ENCODE measurements around the gene NAP1L1.

NAP1L1 gene

GRCh38 chr12:76083246-76083903 is 1.1 kb downstream of the NAP1L1 start:
- H3K36me3 ChIP-seq (ENCODE audit: control insufficient read depth in 2 of 2, insufficient read depth in 2 of 2, low read length in 2 of 2) = no peaks in the 10 kb centered on the region
- H3K27me3 ChIP-seq (ENCODE audit: control insufficient read depth in 2 of 2, insufficient read depth in 2 of 2, low read length in 2 of 2) = no peaks in the 10 kb centered on the region
- H3K9me3 ChIP-seq (ENCODE audit: control insufficient read depth in 2 of 2, low read length in 2 of 2) = no peaks in the 10 kb centered on the region
- H3K4me3 ChIP-seq (ENCODE audit: low read length in 2 of 2) = peak overlapping the region; percentile 79 to 81
- H3K4me1 ChIP-seq (ENCODE audit: control insufficient read depth in 2 of 2, insufficient read depth in 2 of 2, low read length in 2 of 2) = peaks cover 7 to 13% of the 10 kb centered on the region in 2 donors
- peak overlapping the region; percentile 91 to 94 for H3K27ac ChIP-seq (ENCODE audit: low read depth in 2 of 2, low read length in 2 of 2)
- H3K9ac ChIP-seq (ENCODE audit: low read depth in 1 of 2, low read length in 2 of 2) = peak overlapping the region; percentile 60 to 82

- Histone ChIP-seq H3K4me3 (ENCODE audit: low read length in 2 of 2) (no peak overlapping the region), H3K9me3 (ENCODE audit: control insufficient read depth in 2 of 2, low read length in 2 of 2) (no peaks in the 10 kb centered on the region), H3K4me1 (ENCODE audit: control insufficient read depth in 2 of 2, insufficient read depth in 2 of 2, low read length in 2 of 2) (peaks cover 7 to 13% of the 10 kb centered on the region in 2 donors), H3K9ac (ENCODE audit: low read depth in 1 of 2, low read length in 2 of 2) (no peak overlapping the region), H3K27me3 (ENCODE audit: control insufficient read depth in 2 of 2, insufficient read depth in 2 of 2, low read length in 2 of 2) (no peaks in the 10 kb centered on the region), H3K36me3 (ENCODE audit: control insufficient read depth in 2 of 2, insufficient read depth in 2 of 2, low read length in 2 of 2) (no peaks in the 10 kb centered on the region), H3K27ac (ENCODE audit: low read depth in 2 of 2, low read length in 2 of 2) (no peak overlapping the region)
Measured at GRCh38 chr12:76081909-76082308, 2.6 kb downstream of the NAP1L1 start.

DNA sequence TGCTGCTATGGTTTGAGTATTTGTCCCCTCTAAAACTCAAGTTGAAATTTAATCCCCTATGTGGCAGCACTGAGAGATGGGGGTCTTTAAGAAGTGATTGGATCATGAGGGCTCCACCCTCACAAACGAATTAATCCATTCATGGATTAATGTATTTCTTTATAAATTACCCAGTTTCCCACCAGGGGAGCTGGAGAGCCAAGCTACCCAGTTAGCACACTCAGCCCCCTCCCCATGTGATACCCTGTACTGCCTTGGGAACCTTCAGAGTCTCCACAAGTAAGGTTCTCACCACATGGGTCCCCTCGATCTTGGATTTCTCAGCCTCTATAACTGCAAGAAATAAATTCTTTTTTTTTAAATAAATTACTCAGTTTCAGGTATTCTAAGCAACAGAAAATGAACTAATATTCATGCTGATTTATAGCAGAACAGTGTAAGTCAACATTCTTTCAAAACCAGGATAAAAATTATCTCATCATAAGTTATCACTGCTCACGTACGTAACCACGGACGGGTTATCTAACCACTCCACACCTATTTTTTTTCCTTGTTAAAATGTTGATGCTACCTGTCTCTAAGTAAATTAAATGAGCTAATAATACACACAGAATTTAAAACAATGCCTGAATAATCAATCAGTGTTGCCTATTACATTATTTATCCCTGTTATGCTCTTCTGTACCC is 3.6 kb downstream of the NAP1L1 start:
- Histone ChIP-seq H3K4me3 (ENCODE audit: low read length in 2 of 2) (no peak overlapping the region), H3K9ac (ENCODE audit: low read depth in 1 of 2, low read length in 2 of 2) (no peak overlapping the region)

DNA sequence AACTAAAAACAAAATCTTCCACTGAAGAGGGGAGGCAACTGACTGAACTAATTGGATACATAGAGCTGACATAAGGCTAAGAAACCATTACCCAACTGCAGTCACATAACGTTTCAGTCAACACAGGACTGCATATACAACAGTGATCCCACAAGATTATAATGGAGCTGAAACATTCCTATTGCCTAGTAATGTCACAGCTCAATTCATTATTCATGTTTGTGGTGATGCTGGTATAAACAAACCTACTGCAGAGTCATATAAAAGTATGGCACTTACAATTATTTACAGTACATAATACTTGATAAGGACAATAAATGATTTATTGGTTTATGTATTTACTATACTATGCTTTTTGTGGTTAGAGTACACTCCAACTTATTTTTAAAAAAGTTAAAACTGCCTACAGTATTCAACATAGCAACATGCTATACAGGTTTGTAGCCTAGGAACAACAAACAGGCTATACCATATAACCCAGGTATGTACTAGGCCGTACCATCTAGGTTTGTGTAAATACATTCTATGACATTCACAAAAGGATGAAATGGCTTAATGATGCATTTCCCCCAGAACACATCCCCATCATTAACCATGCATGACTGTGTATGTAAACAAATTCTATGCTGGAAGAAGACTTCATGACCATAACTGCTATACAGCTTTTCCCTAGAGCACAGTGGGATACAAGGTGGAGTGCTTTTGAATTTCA is 4.3 kb downstream of the NAP1L1 start:
- no peak overlapping the region for H3K9ac ChIP-seq (ENCODE audit: low read depth in 1 of 2, low read length in 2 of 2)
- H3K27me3 ChIP-seq (ENCODE audit: control insufficient read depth in 2 of 2, insufficient read depth in 2 of 2, low read length in 2 of 2) = no peaks in the 10 kb centered on the region
- no peak overlapping the region for H3K4me3 ChIP-seq (ENCODE audit: low read length in 2 of 2)
- no peaks in the 10 kb centered on the region for H3K9me3 ChIP-seq (ENCODE audit: control insufficient read depth in 2 of 2, low read length in 2 of 2)
- no peak overlapping the region for H3K27ac ChIP-seq (ENCODE audit: low read depth in 2 of 2, low read length in 2 of 2)
- no peaks in the 10 kb centered on the region for H3K36me3 ChIP-seq (ENCODE audit: control insufficient read depth in 2 of 2, insufficient read depth in 2 of 2, low read length in 2 of 2)
- H3K4me1 ChIP-seq (ENCODE audit: control insufficient read depth in 2 of 2, insufficient read depth in 2 of 2, low read length in 2 of 2) = peaks cover 4 to 9% of the 10 kb centered on the region in 2 donors

More for the DNA sequence above, 3.6 kb downstream of the NAP1L1 start:
- peaks cover 7 to 13% of the 10 kb centered on the region in 2 donors for H3K4me1 ChIP-seq (ENCODE audit: control insufficient read depth in 2 of 2, insufficient read depth in 2 of 2, low read length in 2 of 2)
- H3K27me3 ChIP-seq (ENCODE audit: control insufficient read depth in 2 of 2, insufficient read depth in 2 of 2, low read length in 2 of 2) = no peaks in the 10 kb centered on the region
- no peak overlapping the region for H3K27ac ChIP-seq (ENCODE audit: low read depth in 2 of 2, low read length in 2 of 2)
- H3K36me3 ChIP-seq (ENCODE audit: control insufficient read depth in 2 of 2, insufficient read depth in 2 of 2, low read length in 2 of 2) = no peaks in the 10 kb centered on the region
- H3K9me3 ChIP-seq (ENCODE audit: control insufficient read depth in 2 of 2, low read length in 2 of 2) = no peaks in the 10 kb centered on the region

GRCh38 chr12:76078748-76079147 is 5.7 kb downstream of the NAP1L1 start:
- Histone ChIP-seq H3K36me3 (ENCODE audit: control insufficient read depth in 2 of 2, insufficient read depth in 2 of 2, low read length in 2 of 2) (no peaks in the 10 kb centered on the region), H3K9me3 (ENCODE audit: control insufficient read depth in 2 of 2, low read length in 2 of 2) (no peaks in the 10 kb centered on the region), H3K4me1 (ENCODE audit: control insufficient read depth in 2 of 2, insufficient read depth in 2 of 2, low read length in 2 of 2) (peaks cover 2 to 7% of the 10 kb centered on the region in 2 donors), H3K27me3 (ENCODE audit: control insufficient read depth in 2 of 2, insufficient read depth in 2 of 2, low read length in 2 of 2) (no peaks in the 10 kb centered on the region), H3K9ac (ENCODE audit: low read depth in 1 of 2, low read length in 2 of 2) (no peak overlapping the region), H3K27ac (ENCODE audit: low read depth in 2 of 2, low read length in 2 of 2) (no peak overlapping the region), H3K4me3 (ENCODE audit: low read length in 2 of 2) (no peak overlapping the region)

DNA sequence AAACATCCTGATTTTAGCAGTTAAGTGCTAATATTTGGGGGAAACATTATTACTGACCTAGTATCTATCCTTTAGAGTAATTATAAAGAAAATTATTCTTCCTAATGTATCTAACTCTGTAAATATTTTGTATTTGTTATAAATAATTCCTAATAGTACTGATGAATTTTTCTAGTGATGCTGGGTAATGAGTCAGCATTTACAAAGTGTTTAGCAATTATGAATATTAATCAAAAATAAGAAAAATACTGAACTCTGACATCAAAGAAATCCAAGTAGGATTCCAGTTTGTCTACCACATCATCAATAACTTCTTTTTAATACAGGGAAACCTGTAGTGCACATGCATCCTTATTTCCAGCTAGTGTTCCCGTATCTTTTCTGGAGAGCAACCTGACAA is 9.0 kb downstream of the NAP1L1 start:
- H3K4me1 ChIP-seq (ENCODE audit: control insufficient read depth in 2 of 2, insufficient read depth in 2 of 2, low read length in 2 of 2) = no peaks in the 10 kb centered on the region
- H3K27ac ChIP-seq (ENCODE audit: low read depth in 2 of 2, low read length in 2 of 2) = no peak overlapping the region

DNA sequence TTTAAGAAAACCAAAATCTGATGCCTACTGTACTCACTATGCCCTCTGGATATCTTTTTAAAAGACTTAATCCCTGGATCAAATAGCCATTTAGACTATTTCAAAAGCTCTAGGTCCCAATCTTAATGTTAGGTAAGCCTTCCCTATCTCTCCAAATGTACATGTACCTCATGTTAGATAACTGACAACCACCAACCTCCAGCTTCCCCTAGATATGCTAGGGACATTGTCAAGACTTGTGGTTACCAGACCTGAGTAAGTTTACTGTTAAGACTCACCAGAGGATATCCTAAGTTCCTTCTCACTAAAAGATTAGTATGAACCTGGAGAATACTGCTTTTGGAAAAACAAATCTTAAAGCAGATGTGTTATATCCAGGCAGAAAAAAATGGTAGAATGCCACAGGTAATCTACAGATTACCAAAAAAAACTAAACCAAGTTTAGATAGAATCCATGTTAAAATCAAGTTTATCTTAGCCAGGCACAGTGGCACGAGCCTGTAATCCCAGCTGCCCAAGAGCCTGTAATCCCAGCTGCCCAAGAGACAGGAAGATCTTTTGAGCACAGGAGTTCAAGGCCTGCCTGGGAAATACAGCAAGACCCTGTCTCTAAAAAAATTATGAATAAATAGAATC is 9.7 kb downstream of the NAP1L1 start:
- Histone ChIP-seq H3K4me1 (ENCODE audit: control insufficient read depth in 2 of 2, insufficient read depth in 2 of 2, low read length in 2 of 2) (no peaks in the 10 kb centered on the region), H3K4me3 (ENCODE audit: low read length in 2 of 2) (no peak overlapping the region), H3K9ac (ENCODE audit: low read depth in 1 of 2, low read length in 2 of 2) (no peak overlapping the region), H3K27ac (ENCODE audit: low read depth in 2 of 2, low read length in 2 of 2) (no peak overlapping the region), H3K36me3 (ENCODE audit: control insufficient read depth in 2 of 2, insufficient read depth in 2 of 2, low read length in 2 of 2) (no peaks in the 10 kb centered on the region), H3K9me3 (ENCODE audit: control insufficient read depth in 2 of 2, low read length in 2 of 2) (no peaks in the 10 kb centered on the region), H3K27me3 (ENCODE audit: control insufficient read depth in 2 of 2, insufficient read depth in 2 of 2, low read length in 2 of 2) (no peaks in the 10 kb centered on the region)

More for the DNA sequence above, 9.0 kb downstream of the NAP1L1 start:
- no peaks in the 10 kb centered on the region for H3K36me3 ChIP-seq (ENCODE audit: control insufficient read depth in 2 of 2, insufficient read depth in 2 of 2, low read length in 2 of 2)
- H3K9me3 ChIP-seq (ENCODE audit: control insufficient read depth in 2 of 2, low read length in 2 of 2) = no peaks in the 10 kb centered on the region
- H3K27me3 ChIP-seq (ENCODE audit: control insufficient read depth in 2 of 2, insufficient read depth in 2 of 2, low read length in 2 of 2) = no peaks in the 10 kb centered on the region
- no peak overlapping the region for H3K4me3 ChIP-seq (ENCODE audit: low read length in 2 of 2)
- H3K9ac ChIP-seq (ENCODE audit: low read depth in 1 of 2, low read length in 2 of 2) = no peak overlapping the region

DNA sequence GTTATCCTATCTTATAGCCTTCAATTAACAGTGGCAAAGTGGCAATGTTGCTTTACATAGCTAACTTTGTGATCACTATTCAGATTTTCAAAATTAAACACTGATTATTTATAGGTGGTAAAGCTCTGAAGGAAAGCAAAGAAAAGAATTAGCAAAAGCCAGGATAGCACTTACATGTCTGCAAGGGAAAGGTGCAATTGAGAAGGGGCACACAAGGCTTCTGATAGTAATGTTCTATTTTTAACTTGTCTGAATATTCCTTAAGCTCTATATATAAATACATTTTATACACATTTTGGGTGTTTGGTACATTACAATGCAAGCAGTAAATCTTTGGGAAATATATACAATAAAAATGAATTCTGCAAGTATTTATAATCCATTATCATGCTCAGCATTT is 10.9 kb downstream of the NAP1L1 start:
- no peaks in the 10 kb centered on the region for H3K4me1 ChIP-seq (ENCODE audit: control insufficient read depth in 2 of 2, insufficient read depth in 2 of 2, low read length in 2 of 2)
- H3K27ac ChIP-seq (ENCODE audit: low read depth in 2 of 2, low read length in 2 of 2) = no peak overlapping the region
- H3K4me3 ChIP-seq (ENCODE audit: low read length in 2 of 2) = no peak overlapping the region
- no peak overlapping the region for H3K9ac ChIP-seq (ENCODE audit: low read depth in 1 of 2, low read length in 2 of 2)
- H3K27me3 ChIP-seq (ENCODE audit: control insufficient read depth in 2 of 2, insufficient read depth in 2 of 2, low read length in 2 of 2) = no peaks in the 10 kb centered on the region
- H3K9me3 ChIP-seq (ENCODE audit: control insufficient read depth in 2 of 2, low read length in 2 of 2) = no peaks in the 10 kb centered on the region
- no peaks in the 10 kb centered on the region for H3K36me3 ChIP-seq (ENCODE audit: control insufficient read depth in 2 of 2, insufficient read depth in 2 of 2, low read length in 2 of 2)

GRCh38 chr12:76072568-76072967 is 11.9 kb downstream of the NAP1L1 start:
- Histone ChIP-seq H3K27ac (ENCODE audit: low read depth in 2 of 2, low read length in 2 of 2) (no peak overlapping the region), H3K27me3 (ENCODE audit: control insufficient read depth in 2 of 2, insufficient read depth in 2 of 2, low read length in 2 of 2) (no peaks in the 10 kb centered on the region)

GRCh38 chr12:76069339-76069738 is 15.1 kb downstream of the NAP1L1 start:
- Histone ChIP-seq H3K9me3 (ENCODE audit: control insufficient read depth in 2 of 2, low read length in 2 of 2) (peaks cover 0 to 10% of the 10 kb centered on the region in 2 donors), H3K27me3 (ENCODE audit: control insufficient read depth in 2 of 2, insufficient read depth in 2 of 2, low read length in 2 of 2) (no peaks in the 10 kb centered on the region), H3K4me3 (ENCODE audit: low read length in 2 of 2) (no peak overlapping the region), H3K4me1 (ENCODE audit: control insufficient read depth in 2 of 2, insufficient read depth in 2 of 2, low read length in 2 of 2) (no peaks in the 10 kb centered on the region), H3K36me3 (ENCODE audit: control insufficient read depth in 2 of 2, insufficient read depth in 2 of 2, low read length in 2 of 2) (peaks cover 4 to 9% of the 10 kb centered on the region in 2 donors), H3K9ac (ENCODE audit: low read depth in 1 of 2, low read length in 2 of 2) (no peak overlapping the region), H3K27ac (ENCODE audit: low read depth in 2 of 2, low read length in 2 of 2) (no peak overlapping the region)

More at GRCh38 chr12:76072568-76072967, 11.9 kb downstream of the NAP1L1 start:
- Histone ChIP-seq H3K4me1 (ENCODE audit: control insufficient read depth in 2 of 2, insufficient read depth in 2 of 2, low read length in 2 of 2) (no peaks in the 10 kb centered on the region), H3K9me3 (ENCODE audit: control insufficient read depth in 2 of 2, low read length in 2 of 2) (no peaks in the 10 kb centered on the region), H3K4me3 (ENCODE audit: low read length in 2 of 2) (no peak overlapping the region), H3K36me3 (ENCODE audit: control insufficient read depth in 2 of 2, insufficient read depth in 2 of 2, low read length in 2 of 2) (peaks cover 0 to 2% of the 10 kb centered on the region in 2 donors), H3K9ac (ENCODE audit: low read depth in 1 of 2, low read length in 2 of 2) (no peak overlapping the region)
